LNCAP (cell line): ENCODE measurements around the gene C10orf90.

ENCODE experiments used
- CTCF ChIP-seq: fragments of 450-650 bp; IDR thresholded peaks from 2 replicates; pipeline ENCODE4 v1.5.1; 2017; ENCODE audit warnings: mild to moderate bottlenecking

Gene C10orf90

GRCh38 chr10:126437635-126438406 is 232.7 kb downstream of the C10orf90 start:
- TF ChIP-seq CTCF = no peak

- no peak for TF ChIP-seq CTCF
Measured at GRCh38 chr10:126434235-126434634, 236.3 kb downstream of the C10orf90 start.

- no peak for TF ChIP-seq CTCF
Measured at GRCh38 chr10:126433351-126433750, 237.1 kb downstream of the C10orf90 start.

GRCh38 chr10:126432507-126432906 is 238.0 kb downstream of the C10orf90 start:
- no peak for TF ChIP-seq CTCF

GRCh38 chr10:126431816-126432215 is 238.7 kb downstream of the C10orf90 start:
- TF ChIP-seq CTCF = no peak

- no peak for TF ChIP-seq CTCF
Measured at GRCh38 chr10:126430512-126430911, 240.0 kb downstream of the C10orf90 start.

GRCh38 chr10:126429275-126429674 is 241.2 kb downstream of the C10orf90 start:
- no peak for TF ChIP-seq CTCF
